H1 (cell line): ENCODE measurements around the gene CLCF1.
A peak's percentile ranks its signal among the peaks of the same experiment; 100 is the strongest.

Experiments
- ASH2L ChIP-seq: fragments of 200-600, 300-600 bp; sonication (generic); IDR thresholded peaks from one replicate; pipeline ENCODE4 v1.7.1; 2017; ENCODE audit warnings: low read length
- CHD2 ChIP-seq: IDR thresholded peaks from 2 replicates; pipeline ENCODE4 v1.6.1; 2012; ENCODE audit warnings: low read length, improper control_type of control experiment
- EZH2 ChIP-seq: fragments of 200-600 bp; sonication (generic); IDR thresholded peaks from 2 replicates; pipeline ENCODE4 v1.7.1; 2012; ENCODE audit warnings: low read depth, mild to moderate bottlenecking, moderate library complexity, low read length, inconsistent platforms; ENCODE audit not compliant: severe bottlenecking
- HDAC2 ChIP-seq, 2 experiments: fragments of 300-600 bp in 1 of 2; sonication (generic) in 1 of 2; IDR thresholded peaks; 2 replicates each; pipeline ENCODE4 v1.6.1; 2011 to 2012; ENCODE audit warnings: low read depth in 2 of 2, low read length in 2 of 2, mild to moderate bottlenecking in 2 of 2, moderate library complexity in 2 of 2, borderline replicate concordance in 1 of 2, inconsistent platforms in 1 of 2
- POLR2A ChIP-seq, 2 experiments: IDR thresholded peaks; 1 replicate in 1 of 2; 2 replicates in 1 of 2; pipeline ENCODE4 v1.6.1; 2011; ENCODE audit warnings: low read depth in 2 of 2, low read length in 2 of 2, mild to moderate bottlenecking in 2 of 2; ENCODE audit errors: control extremely low read depth in 1 of 2
- RNF2 ChIP-seq: fragments of 200-900, 300-1000 bp; sonication (generic); IDR thresholded peaks from 2 replicates; pipeline ENCODE4 v1.7.1; 2016; ENCODE audit warnings: borderline replicate concordance, low read depth, mild to moderate bottlenecking, antibody characterized with exemption, low read length; ENCODE audit not compliant: poor library complexity, severe bottlenecking; ENCODE audit errors: missing control alignments
- SP1 ChIP-seq: IDR thresholded peaks from 2 replicates; pipeline ENCODE4 v1.6.1; 2011; ENCODE audit warnings: low read depth, low read length
- TAF1 ChIP-seq: IDR thresholded peaks from 2 replicates; pipeline ENCODE4 v1.6.1; 2011; ENCODE audit warnings: mild to moderate bottlenecking, low read depth, low read length
- TEAD4 ChIP-seq: IDR thresholded peaks from 2 replicates; pipeline ENCODE4 v1.6.1; 2012; ENCODE audit warnings: low read depth, low read length, inconsistent platforms, mixed read lengths
- TF ChIP-seq, protein P1 (sequence below), 3 experiments: IDR thresholded peaks; 1 replicate in 2 of 3; 2 replicates in 1 of 3; pipeline versions ENCODE4 v1.5.1 to v1.6.1; 2011; ENCODE audit warnings: low read length in 3 of 3, mild to moderate bottlenecking in 3 of 3, inconsistent platforms in 2 of 3, low read depth in 1 of 3, moderate library complexity in 1 of 3; ENCODE audit not compliant: insufficient read depth in 1 of 3; ENCODE audit errors: control extremely low read depth in 1 of 3
- TF ChIP-seq, protein P2 (sequence below): IDR thresholded peaks from 2 replicates; pipeline ENCODE4 v1.6.1; 2011; ENCODE audit warnings: low read length, improper control_type of control experiment

GRCh38 chr11:67398661-67399563, 25.5 kb upstream of the CLCF1 start:
- TF ChIP-seq HDAC2 (IDR thresholded peaks at IDR 0.05; ENCODE audit: borderline replicate concordance in 1 of 2, low read depth in 2 of 2, low read length in 2 of 2) (no peak), EZH2 (no peak), RNF2 (no peak), TEAD4 (no peak), ASH2L (no peak), POLR2A (IDR thresholded peaks at IDR 0.05; ENCODE audit: control extremely low read depth in 1 of 2, low read depth in 2 of 2, low read length in 2 of 2) (peak in 1 of 2 experiments; percentile 10; a peak in 1 of 3 replicates), TAF1 (no peak), CHD2 (no peak), SP1 (no peak)
- TF ChIP-seq, protein P1, sequence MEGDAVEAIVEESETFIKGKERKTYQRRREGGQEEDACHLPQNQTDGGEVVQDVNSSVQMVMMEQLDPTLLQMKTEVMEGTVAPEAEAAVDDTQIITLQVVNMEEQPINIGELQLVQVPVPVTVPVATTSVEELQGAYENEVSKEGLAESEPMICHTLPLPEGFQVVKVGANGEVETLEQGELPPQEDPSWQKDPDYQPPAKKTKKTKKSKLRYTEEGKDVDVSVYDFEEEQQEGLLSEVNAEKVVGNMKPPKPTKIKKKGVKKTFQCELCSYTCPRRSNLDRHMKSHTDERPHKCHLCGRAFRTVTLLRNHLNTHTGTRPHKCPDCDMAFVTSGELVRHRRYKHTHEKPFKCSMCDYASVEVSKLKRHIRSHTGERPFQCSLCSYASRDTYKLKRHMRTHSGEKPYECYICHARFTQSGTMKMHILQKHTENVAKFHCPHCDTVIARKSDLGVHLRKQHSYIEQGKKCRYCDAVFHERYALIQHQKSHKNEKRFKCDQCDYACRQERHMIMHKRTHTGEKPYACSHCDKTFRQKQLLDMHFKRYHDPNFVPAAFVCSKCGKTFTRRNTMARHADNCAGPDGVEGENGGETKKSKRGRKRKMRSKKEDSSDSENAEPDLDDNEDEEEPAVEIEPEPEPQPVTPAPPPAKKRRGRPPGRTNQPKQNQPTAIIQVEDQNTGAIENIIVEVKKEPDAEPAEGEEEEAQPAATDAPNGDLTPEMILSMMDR (IDR thresholded peaks at IDR 0.05; ENCODE audit: control extremely low read depth in 1 of 3, insufficient read depth in 1 of 3, low read depth in 1 of 3, low read length in 3 of 3), result no peak
- TF ChIP-seq, protein P2, sequence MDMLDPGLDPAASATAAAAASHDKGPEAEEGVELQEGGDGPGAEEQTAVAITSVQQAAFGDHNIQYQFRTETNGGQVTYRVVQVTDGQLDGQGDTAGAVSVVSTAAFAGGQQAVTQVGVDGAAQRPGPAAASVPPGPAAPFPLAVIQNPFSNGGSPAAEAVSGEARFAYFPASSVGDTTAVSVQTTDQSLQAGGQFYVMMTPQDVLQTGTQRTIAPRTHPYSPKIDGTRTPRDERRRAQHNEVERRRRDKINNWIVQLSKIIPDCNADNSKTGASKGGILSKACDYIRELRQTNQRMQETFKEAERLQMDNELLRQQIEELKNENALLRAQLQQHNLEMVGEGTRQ, result no peak
